Adrenal gland (tissue), 12 donors: ENCODE data around the gene SLC31A2. TPM values are rescaled to one million over a fixed set of nuclear protein-coding genes. Genes with fewer than 3 reads are reported as not detected.

Experiments
- DNase-seq, 7 donors: peaks; one replicate each; pipeline ENCODE4 v3.0.0-alpha.2; 2019 to 2020
- H3K27ac ChIP-seq, 5 donors: fragments of 200-600 bp; sonication (generic) in 4 of 5; 1 replicate in 3 of 5; 2 replicates in 2 of 5; pipeline versions ENCODE4 v1.5.1 to v1.8.0; 2016 to 2020; ENCODE audit warnings: mild to moderate bottlenecking in 1 of 5
- H3K27me3 ChIP-seq: fragments of 200-600 bp; 2 replicates; pipeline ENCODE4 v1.8.0; 2021
- H3K36me3 ChIP-seq, 2 donors: fragments of 200-600 bp; replicated peaks in 1 of 2; 1 replicate in 1 of 2; 2 replicates in 1 of 2; pipeline versions ENCODE4 v1.5.1 to v1.8.0; 2018 to 2022
- H3K4me1 ChIP-seq, 2 donors: fragments of 200-600 bp; replicated peaks in 1 of 2; 1 replicate in 1 of 2; 2 replicates in 1 of 2; pipeline versions ENCODE4 v1.5.1 to v1.8.0; 2018 to 2021
- H3K4me3 ChIP-seq, 4 donors: fragments of 200-600 bp; sonication (generic) in 3 of 4; one replicate each; pipeline ENCODE4 v1.5.1; 2016 to 2018
- H3K9me3 ChIP-seq, 3 donors: fragments of 200-600 bp; sonication (generic) in 1 of 3; replicated peaks in 1 of 3; 1 replicate in 2 of 3; 2 replicates in 1 of 3; pipeline versions ENCODE4 v1.5.1 to v1.8.0; 2016 to 2021
- POLR2A ChIP-seq, 2 donors: fragments of 450-650 bp; IDR thresholded peaks; one replicate each; pipeline ENCODE4 v1.6.1; 2017; ENCODE audit warnings: antibody characterized with exemption in 2 of 2, mild to moderate bottlenecking in 2 of 2, moderate library complexity in 1 of 2
- WGBS, 4 donors: extraction: QIAGEN DNeasy Blood & Tissue Kit in 2 of 4; methylation state at CpG; one replicate each; pipeline versions ENCODE4 v1.1.5 to v1.1.7; 2013 to 2017; 5-methylcytosine and 5-hydroxymethylcytosine counted together
- intact Hi-C, 2 donors: fragments of 100-400 bp; cut with DNase I; formaldehyde crosslinking; loops; one replicate each; pipeline versions ENCODE4 v1.14.1 to v1.15.0; 2022 to 2023
- polyA plus RNA-seq, 3 donors: library from polyadenylated mRNA; stranded (reverse); fragments of 200-250 nt in 2 of 3; fragments of 350-450 nt in 1 of 3; fragmentation: Illumina TruSeq in 1 of 3; extraction: RNeasy Lipid Tissue Mini Kit (QIAGEN cat#74804) in 1 of 3; gene quantifications; one replicate each; pipeline ENCODE4 v1.2.3, GENCODE V29; 2013 to 2014
- total RNA-seq, 9 donors: library from RNA; depleted of rRNA in 4 of 9; stranded (reverse); fragments of >200 nt in 4 of 9; fragments of 120-200 nt in 1 of 9; fragmentation: NEBNext Ultra II Directional in 1 of 9; extraction: Animal tissue kit (Norgen Biotek cat#: 25700) in 1 of 9; gene quantifications; one replicate each; pipeline versions ENCODE4 v1.1.0 to v1.2.4, GENCODE V29; 2013 to 2023
- TF ChIP-seq, protein P1 (sequence below), 6 experiments: fragments of 450-650 bp in 4 of 6; fragments of 200-600 bp in 2 of 6; sonication (generic) in 1 of 6; IDR thresholded peaks; 1 replicate in 5 of 6; 2 replicates in 1 of 6; pipeline versions ENCODE4 v1.5.1 to v1.8.0; 2016 to 2021; ENCODE audit warnings: antibody characterized with exemption in 6 of 6, mild to moderate bottlenecking in 2 of 6, moderate library complexity in 1 of 6
- donor health status: healthy with polysubstance abuse.
- donor health status: Bipolar disorder and iron deficiency.
- donor health status: DM: yes; HTN: yes; CAD: no.
- donor health status: DM: no; HTN: no; CAD: no.
- donor health status: DM: no; HTN: no; CAD: no.
- donor health status: DM: yes; HTN: yes; CAD: no.

The SLC31A2 gene
- total and polyA plus RNA-seq, 12 donors: 9.1 to 50.8 (median 20.9) TPM

GRCh38 chr9:113156880-113157279 is 6.1 kb downstream of the SLC31A2 start:
- no peak for TF ChIP-seq POLR2A (IDR thresholded peaks at IDR 0.05)
- TF ChIP-seq, protein P1, sequence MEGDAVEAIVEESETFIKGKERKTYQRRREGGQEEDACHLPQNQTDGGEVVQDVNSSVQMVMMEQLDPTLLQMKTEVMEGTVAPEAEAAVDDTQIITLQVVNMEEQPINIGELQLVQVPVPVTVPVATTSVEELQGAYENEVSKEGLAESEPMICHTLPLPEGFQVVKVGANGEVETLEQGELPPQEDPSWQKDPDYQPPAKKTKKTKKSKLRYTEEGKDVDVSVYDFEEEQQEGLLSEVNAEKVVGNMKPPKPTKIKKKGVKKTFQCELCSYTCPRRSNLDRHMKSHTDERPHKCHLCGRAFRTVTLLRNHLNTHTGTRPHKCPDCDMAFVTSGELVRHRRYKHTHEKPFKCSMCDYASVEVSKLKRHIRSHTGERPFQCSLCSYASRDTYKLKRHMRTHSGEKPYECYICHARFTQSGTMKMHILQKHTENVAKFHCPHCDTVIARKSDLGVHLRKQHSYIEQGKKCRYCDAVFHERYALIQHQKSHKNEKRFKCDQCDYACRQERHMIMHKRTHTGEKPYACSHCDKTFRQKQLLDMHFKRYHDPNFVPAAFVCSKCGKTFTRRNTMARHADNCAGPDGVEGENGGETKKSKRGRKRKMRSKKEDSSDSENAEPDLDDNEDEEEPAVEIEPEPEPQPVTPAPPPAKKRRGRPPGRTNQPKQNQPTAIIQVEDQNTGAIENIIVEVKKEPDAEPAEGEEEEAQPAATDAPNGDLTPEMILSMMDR (IDR thresholded peaks at IDR 0.05): no peak
- intact Hi-C loops: no loop called here
- Histone ChIP-seq H3K9me3 (no peaks in the 10 kb centered on the region), H3K4me3 (no peak overlapping the region), H3K4me1 (peaks cover 16 to 43% of the 10 kb centered on the region in 2 donors), H3K27ac (peak overlapping the region in 1 of 5 donors; percentile 67), H3K36me3 (peaks cover 0 to 35% of the 10 kb centered on the region in 2 donors), H3K27me3 (no peaks in the 10 kb centered on the region)
- WGBS, 4 donors: 71 to 92% (median 85%) methylated on average over 1 of the region's 1 CpG
- DNase-seq: no peak

DNA sequence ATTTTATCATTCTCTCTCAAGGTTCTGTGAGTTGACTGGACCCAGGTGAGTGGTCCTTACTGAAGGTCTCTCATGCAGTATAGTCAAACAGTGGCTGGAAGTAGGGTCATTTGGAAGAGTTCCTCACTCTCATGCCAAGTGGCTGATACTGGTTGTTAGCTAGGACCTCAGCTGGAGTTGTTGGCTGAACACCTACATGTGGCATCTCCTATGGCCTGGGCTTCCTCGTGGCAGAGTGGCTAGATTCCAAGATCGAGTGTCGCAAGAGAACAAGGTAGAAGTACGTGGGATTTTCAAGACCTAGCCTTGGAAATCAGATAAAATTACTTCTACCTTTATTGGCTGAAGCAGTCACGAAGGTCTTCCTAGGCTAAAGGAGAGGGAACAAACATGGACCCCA is 7.6 kb downstream of the SLC31A2 start:
- Histone ChIP-seq H3K4me3 (no peak overlapping the region), H3K27me3 (no peaks in the 10 kb centered on the region), H3K27ac (no peak overlapping the region), H3K9me3 (no peaks in the 10 kb centered on the region), H3K4me1 (peaks cover 0 to 27% of the 10 kb centered on the region in 2 donors), H3K36me3 (peaks cover 0 to 49% of the 10 kb centered on the region in 2 donors)
- no peak for DNase-seq
- intact Hi-C loops: no loop called here
- WGBS, 4 donors: 81 to 87% (median 86%) methylated on average over 5 of the region's 5 CpGs
- TF ChIP-seq POLR2A (IDR thresholded peaks at IDR 0.05): no peak
- TF ChIP-seq, protein P1 (IDR thresholded peaks at IDR 0.05): no peak

GRCh38 chr9:113160571-113160970 is 9.8 kb downstream of the SLC31A2 start:
- DNase-seq: no peak
- 48 to 71% (median 57%) methylated on average over 3 of the region's 3 CpGs for WGBS, 4 donors
- intact Hi-C loops: no loop called here

GRCh38 chr9:113163001-113163400 is 12.2 kb downstream of the SLC31A2 start:
- Histone ChIP-seq H3K4me3 (no peak overlapping the region), H3K36me3 (peaks cover 0 to 91% of the 10 kb centered on the region in 2 donors), H3K4me1 (peaks cover 0 to 12% of the 10 kb centered on the region in 2 donors), H3K9me3 (no peaks in the 10 kb centered on the region), H3K27ac (no peak overlapping the region), H3K27me3 (no peaks in the 10 kb centered on the region)
- no peak for DNase-seq
- intact Hi-C loops: no loop called here
- 61 to 76% (median 64%) methylated on average over 3 of the region's 3 CpGs for WGBS, 4 donors
- no peak for TF ChIP-seq POLR2A (IDR thresholded peaks at IDR 0.05)
- TF ChIP-seq, protein P1 (IDR thresholded peaks at IDR 0.05): no peak

More at GRCh38 chr9:113160571-113160970, 9.8 kb downstream of the SLC31A2 start:
- no peaks in the 10 kb centered on the region for H3K27me3 ChIP-seq
- no peak overlapping the region for H3K27ac ChIP-seq
- no peaks in the 10 kb centered on the region for H3K9me3 ChIP-seq
- H3K4me1 ChIP-seq: peaks cover 0 to 20% of the 10 kb centered on the region in 2 donors
- H3K4me3 ChIP-seq: no peak overlapping the region
- H3K36me3 ChIP-seq: peaks cover 0 to 69% of the 10 kb centered on the region in 2 donors
- TF ChIP-seq, protein P1 (IDR thresholded peaks at IDR 0.05): no peak
- no peak for TF ChIP-seq POLR2A (IDR thresholded peaks at IDR 0.05)
